K562 (cell line): Measurements from ENCODE around the gene STX1B. TPM values are rescaled to one million over a fixed set of nuclear protein-coding genes. Genes with fewer than 3 reads are reported as not detected.

Source experiments
- BRF1 ChIP-seq: IDR thresholded peaks from 3 replicates; pipeline ENCODE4 v1.6.1; 2011; ENCODE audit warnings: borderline replicate concordance, mild to moderate bottlenecking; ENCODE audit not compliant: insufficient read length; ENCODE audit errors: extremely low read depth
- CEBPB ChIP-seq: fragments of 450-650 bp; IDR thresholded peaks from 2 replicates; pipeline ENCODE4 v1.6.1; 2016; ENCODE audit warnings: missing genetic modification characterization, missing compliant biosample characterization
- CREM ChIP-seq: IDR thresholded peaks from 2 replicates; pipeline ENCODE4 v1.6.1; 2014; ENCODE audit warnings: antibody characterized with exemption, low read depth
- EP300 ChIP-seq: IDR thresholded peaks from 2 replicates; pipeline ENCODE4 v1.6.1; 2012; ENCODE audit warnings: low read length, improper control_type of control experiment
- ERF ChIP-seq: fragments of 450-650 bp; formaldehyde crosslinking; IDR thresholded peaks from 2 replicates; pipeline ENCODE4 v1.4.0; 2020; ENCODE audit warnings: mild to moderate bottlenecking, mixed read lengths
- GTF2E2 ChIP-seq: fragments of 200-800 bp; sonication (Bioruptor generic); IDR thresholded peaks from 2 replicates; pipeline ENCODE4 v1.6.1; 2016; ENCODE audit warnings: missing genetic modification characterization, missing compliant biosample characterization
- HNRNPH1 ChIP-seq: fragments of 200-400 bp; formaldehyde crosslinking; optimal IDR thresholded peaks from 2 replicates; pipeline ENCODE3; 2017; ENCODE audit warnings: low read depth, mild to moderate bottlenecking, low read length, moderate library complexity
- KLF10 ChIP-seq: fragments of 250-450 bp; sonication (Bioruptor Pico); IDR thresholded peaks from 2 replicates; pipeline ENCODE4 v1.6.1; 2021; ENCODE audit warnings: matching md5 sums
- MAZ ChIP-seq, 2 experiments: fragments of 450-650 bp in 1 of 2; sonication (generic) in 1 of 2; formaldehyde crosslinking; IDR thresholded peaks in 1 of 2; conservative IDR thresholded peaks in 1 of 2; 2 replicates each; pipeline versions ENCODE4 v1.4.0 to v1.5.0; 2020; ENCODE audit warnings: mild to moderate bottlenecking in 1 of 2, missing genetic modification reagents in 1 of 2
- NCOA4 ChIP-seq: fragments of 450-650 bp; IDR thresholded peaks from 2 replicates; pipeline ENCODE4 v1.6.1; 2018; ENCODE audit warnings: mild to moderate bottlenecking; ENCODE audit not compliant: partially characterized antibody
- SIRT6 ChIP-seq: IDR thresholded peaks from one replicate; pipeline ENCODE4 v1.6.1; 2012; ENCODE audit warnings: low read depth, mild to moderate bottlenecking, control low read depth, inconsistent platforms, low read length, moderate library complexity
- SMARCA5 ChIP-seq: fragments of 450-650 bp; IDR thresholded peaks from 2 replicates; pipeline ENCODE4 v1.6.1; 2016
- SRSF9 ChIP-seq: fragments of 200-400 bp; formaldehyde crosslinking; IDR thresholded peaks from 2 replicates; pipeline ENCODE4 v1.6.1; 2017; ENCODE audit warnings: low read depth, low read length, borderline replicate concordance
- ZNF124 ChIP-seq: sonication (generic); formaldehyde crosslinking; IDR thresholded peaks from 2 replicates; pipeline ENCODE4 v1.8.1; 2022; ENCODE audit warnings: missing genetic modification reagents
- ZNF263 ChIP-seq: sonication (generic); formaldehyde crosslinking; IDR thresholded peaks from 2 replicates; pipeline ENCODE4 v1.8.0; 2022; ENCODE audit warnings: mild to moderate bottlenecking, missing genetic modification reagents, borderline replicate concordance
- polyA plus RNA-seq, 8 experiments: library from polyadenylated mRNA; depleted of rRNA in 4 of 8; stranded (reverse) in 5 of 8; unstranded in 3 of 8; fragments of >200 nt; fragmentation: Nextera tagmentation in 2 of 8; fragmentation: Illumina TruSeq in 1 of 8; extraction: Ambion mirVana in 2 of 8; extraction: Trizol in 1 of 8; gene quantifications; 2 replicates each; pipeline versions ENCODE4 v1.2.1 to v1.2.3, GENCODE V29; 2011 to 2014; ENCODE audit warnings: inconsistent platforms in 1 of 8, missing spikeins in 1 of 8
- total RNA-seq, 7 experiments: library from RNA; depleted of rRNA in 6 of 7; stranded (reverse); fragments of >200 nt in 6 of 7; fragmentation: Illumina TruSeq in 2 of 7; extraction: Trizol in 2 of 7; gene quantifications; 2 replicates each; pipeline versions ENCODE4 v1.2.1 to v1.2.3, GENCODE V29; 2011 to 2021; ENCODE audit warnings: low replicate concordance in 1 of 7
- TF ChIP-seq, protein P1 (sequence below): fragments of 250-450 bp; sonication (Bioruptor Pico); IDR thresholded peaks from 2 replicates; pipeline ENCODE4 v1.9.0; 2021; ENCODE audit warnings: mild to moderate bottlenecking
- TF ChIP-seq, protein P2 (sequence below): fragments of 250-450 bp; sonication (Bioruptor Pico); IDR thresholded peaks from 2 replicates; pipeline ENCODE4 v1.8.0; 2022; ENCODE audit warnings: moderate library complexity, mild to moderate bottlenecking, inconsistent platforms
- TF ChIP-seq, protein P3 (sequence below): sonication (generic); formaldehyde crosslinking; IDR thresholded peaks from 2 replicates; pipeline ENCODE4 v1.8.0; 2022; ENCODE audit warnings: mild to moderate bottlenecking, missing genetic modification reagents
- TF ChIP-seq, protein P4 (sequence below), 2 experiments: fragments of 250-450 bp in 1 of 2; fragments of 450-650 bp in 1 of 2; sonication (Bioruptor Pico) in 1 of 2; IDR thresholded peaks; 2 replicates each; pipeline versions ENCODE4 v1.6.1 to v1.8.0; 2016 to 2021; ENCODE audit warnings: mild to moderate bottlenecking in 2 of 2, moderate library complexity in 2 of 2, missing compliant biosample characterization in 1 of 2, missing genetic modification characterization in 1 of 2
- TF ChIP-seq, protein P5 (sequence below): fragments of 250-450 bp; sonication (Bioruptor Pico); IDR thresholded peaks from 2 replicates; pipeline ENCODE4 v1.8.0; 2021; ENCODE audit warnings: borderline replicate concordance, mild to moderate bottlenecking, moderate library complexity; ENCODE audit not compliant: poor library complexity, severe bottlenecking
- TF ChIP-seq, protein P6 (sequence below): IDR thresholded peaks from 2 replicates; pipeline ENCODE4 v1.6.1; 2014; ENCODE audit warnings: antibody characterized with exemption

Gene STX1B
- total and polyA plus RNA-seq, 9 of the 15 experiments (the other 6 are each of a cell fraction or from before 2014, with no cell fraction given) = 0.07 to 2.5 (median 0.86) TPM

DNA sequence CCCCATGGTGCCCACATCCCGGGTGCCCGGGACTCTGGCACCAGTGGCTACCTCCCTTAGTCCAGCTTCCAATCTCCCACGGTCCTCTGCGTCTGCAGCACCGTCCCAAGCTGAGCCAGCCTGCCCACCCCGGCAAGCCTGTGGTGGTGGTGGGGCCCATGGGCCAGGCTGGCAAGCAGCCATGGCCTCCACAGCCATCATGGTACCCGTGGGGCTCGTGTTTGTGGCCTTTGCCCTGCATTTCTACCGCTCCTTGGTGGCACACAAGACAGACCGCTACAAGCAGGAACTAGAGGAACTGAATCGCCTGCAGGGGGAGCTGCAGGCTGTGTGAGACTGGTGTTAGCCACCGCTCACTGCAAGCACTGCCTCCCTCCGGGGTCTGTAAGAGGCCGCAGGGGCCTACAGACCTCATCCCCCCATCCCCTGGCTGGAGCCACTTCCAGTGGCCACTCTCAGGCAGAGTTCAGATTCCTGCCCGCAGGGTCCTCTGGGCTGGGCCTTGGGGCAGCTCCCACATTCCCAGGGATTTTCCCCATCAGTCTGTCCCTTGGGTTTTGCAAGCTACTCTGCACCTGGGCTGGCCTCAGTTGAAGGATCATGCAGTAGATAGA lies 56.8 kb downstream of the STX1B start (continued):
- TF ChIP-seq ERF (0 out of 2 replicates have a peak, but pooled peaks have one; percentile 30), SIRT6 (no peak), ZNF263 (CRISPR knock-in tag) (peak; percentile 31; the same call in 1 of the 2 replicates), GTF2E2 (no peak), NCOA4 (no peak), ZNF124 (no peak), KLF10 (no peak), EP300 (no peak), MAZ (CRISPR knock-in tag; conservative IDR thresholded peaks at IDR 0.05 in 1 of 2, IDR thresholded peaks at IDR 0.05 in 1 of 2) (no peak), BRF1 (no peak), SMARCA5 (no peak), CREM (0 out of 2 replicates have a peak, but pooled peaks have one; percentile 31), HNRNPH1 (no peak), SRSF9 (no peak), CEBPB (tag) (no peak)
- TF ChIP-seq, protein P1, sequence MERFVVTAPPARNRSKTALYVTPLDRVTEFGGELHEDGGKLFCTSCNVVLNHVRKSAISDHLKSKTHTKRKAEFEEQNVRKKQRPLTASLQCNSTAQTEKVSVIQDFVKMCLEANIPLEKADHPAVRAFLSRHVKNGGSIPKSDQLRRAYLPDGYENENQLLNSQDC (CRISPR knock-in tag) = no peak
- TF ChIP-seq, protein P2, sequence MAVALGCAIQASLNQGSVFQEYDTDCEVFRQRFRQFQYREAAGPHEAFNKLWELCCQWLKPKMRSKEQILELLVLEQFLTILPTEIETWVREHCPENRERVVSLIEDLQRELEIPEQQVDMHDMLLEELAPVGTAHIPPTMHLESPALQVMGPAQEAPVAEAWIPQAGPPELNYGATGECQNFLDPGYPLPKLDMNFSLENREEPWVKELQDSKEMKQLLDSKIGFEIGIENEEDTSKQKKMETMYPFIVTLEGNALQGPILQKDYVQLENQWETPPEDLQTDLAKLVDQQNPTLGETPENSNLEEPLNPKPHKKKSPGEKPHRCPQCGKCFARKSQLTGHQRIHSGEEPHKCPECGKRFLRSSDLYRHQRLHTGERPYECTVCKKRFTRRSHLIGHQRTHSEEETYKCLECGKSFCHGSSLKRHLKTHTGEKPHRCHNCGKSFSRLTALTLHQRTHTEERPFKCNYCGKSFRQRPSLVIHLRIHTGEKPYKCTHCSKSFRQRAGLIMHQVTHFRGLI (CRISPR knock-in tag) = no peak
- TF ChIP-seq, protein P3, sequence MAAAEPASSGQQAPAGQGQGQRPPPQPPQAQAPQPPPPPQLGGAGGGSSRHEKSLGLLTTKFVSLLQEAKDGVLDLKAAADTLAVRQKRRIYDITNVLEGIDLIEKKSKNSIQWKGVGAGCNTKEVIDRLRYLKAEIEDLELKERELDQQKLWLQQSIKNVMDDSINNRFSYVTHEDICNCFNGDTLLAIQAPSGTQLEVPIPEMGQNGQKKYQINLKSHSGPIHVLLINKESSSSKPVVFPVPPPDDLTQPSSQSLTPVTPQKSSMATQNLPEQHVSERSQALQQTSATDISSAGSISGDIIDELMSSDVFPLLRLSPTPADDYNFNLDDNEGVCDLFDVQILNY (CRISPR knock-in tag) = no peak
- TF ChIP-seq, protein P4, sequence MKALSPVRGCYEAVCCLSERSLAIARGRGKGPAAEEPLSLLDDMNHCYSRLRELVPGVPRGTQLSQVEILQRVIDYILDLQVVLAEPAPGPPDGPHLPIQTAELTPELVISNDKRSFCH (CRISPR knock-in tag; IDR thresholded peaks at IDR 0.05) = no peak
- TF ChIP-seq, protein P4 (tag; IDR thresholded peaks at IDR 0.05) = peak; percentile 52; the same call in 1 of the 2 replicates
- TF ChIP-seq, protein P5, sequence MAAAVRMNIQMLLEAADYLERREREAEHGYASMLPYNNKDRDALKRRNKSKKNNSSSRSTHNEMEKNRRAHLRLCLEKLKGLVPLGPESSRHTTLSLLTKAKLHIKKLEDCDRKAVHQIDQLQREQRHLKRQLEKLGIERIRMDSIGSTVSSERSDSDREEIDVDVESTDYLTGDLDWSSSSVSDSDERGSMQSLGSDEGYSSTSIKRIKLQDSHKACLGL (CRISPR knock-in tag) = no peak
- TF ChIP-seq, protein P6, sequence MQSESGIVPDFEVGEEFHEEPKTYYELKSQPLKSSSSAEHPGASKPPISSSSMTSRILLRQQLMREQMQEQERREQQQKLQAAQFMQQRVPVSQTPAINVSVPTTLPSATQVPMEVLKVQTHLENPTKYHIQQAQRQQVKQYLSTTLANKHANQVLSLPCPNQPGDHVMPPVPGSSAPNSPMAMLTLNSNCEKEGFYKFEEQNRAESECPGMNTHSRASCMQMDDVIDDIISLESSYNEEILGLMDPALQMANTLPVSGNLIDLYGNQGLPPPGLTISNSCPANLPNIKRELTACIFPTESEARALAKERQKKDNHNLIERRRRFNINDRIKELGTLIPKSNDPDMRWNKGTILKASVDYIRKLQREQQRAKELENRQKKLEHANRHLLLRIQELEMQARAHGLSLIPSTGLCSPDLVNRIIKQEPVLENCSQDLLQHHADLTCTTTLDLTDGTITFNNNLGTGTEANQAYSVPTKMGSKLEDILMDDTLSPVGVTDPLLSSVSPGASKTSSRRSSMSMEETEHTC = no peak
